Activated CD8-positive, alpha-beta memory T cell treated with anti-CD3 and anti-CD28 coated beads, Interleukin-2, amount 50 U/mL, for 4 hours (primary cell): ENCODE measurements around the gene GDPD3.

ENCODE experiments used
- DNase-seq: peaks from one replicate; pipeline ENCODE4 v3.0.0-alpha.2; 2020

The GDPD3 gene

GRCh38 chr16:30094541-30095165 is 18.7 kb downstream of the GDPD3 start:
- no peak for DNase-seq

- DNase-seq = peak; percentile 52
Observed at GRCh38 chr16:30092373-30093010, 20.8 kb downstream of the GDPD3 start.

GRCh38 chr16:30091474-30092372 is 21.6 kb downstream of the GDPD3 start, which contains the start of gene TBX6:
TSS of gene TBX6 (minus strand) at chr16:30091924. CDS start at chr16:30091193, 731 bp downstream.
- DNase-seq = peak; percentile 92

GRCh38 chr16:30090610-30091331 is 22.6 kb downstream of the GDPD3 start:
- no peak for DNase-seq

- DNase-seq = no peak
Observed at GRCh38 chr16:30088832-30089624, 24.3 kb downstream of the GDPD3 start.

- DNase-seq = no peak
Observed at GRCh38 chr16:30088237-30088831, 25.0 kb downstream of the GDPD3 start.

GRCh38 chr16:30087181-30087898 is 26.0 kb downstream of the GDPD3 start:
- DNase-seq = no peak

- no peak for DNase-seq
Observed at GRCh38 chr16:30086291-30087140, 26.8 kb downstream of the GDPD3 start.

GRCh38 chr16:30085820-30086219 is 27.5 kb downstream of the GDPD3 start:
- no peak for DNase-seq

- DNase-seq = no peak
Observed at GRCh38 chr16:30085247-30085646, 28.1 kb downstream of the GDPD3 start.

- DNase-seq = no peak
Observed at GRCh38 chr16:30084816-30085159, 28.5 kb downstream of the GDPD3 start.

GRCh38 chr16:30084096-30084815 is 29.1 kb downstream of the GDPD3 start:
- DNase-seq = no peak

- DNase-seq = no peak
Observed at GRCh38 chr16:30083216-30084055, 29.9 kb downstream of the GDPD3 start.

- DNase-seq = no peak
Observed at GRCh38 chr16:30082545-30083090, 30.7 kb downstream of the GDPD3 start.

- no peak for DNase-seq
Observed at GRCh38 chr16:30079480-30079879, 33.9 kb downstream of the GDPD3 start.

GRCh38 chr16:30078744-30079143 is 34.6 kb downstream of the GDPD3 start:
- no peak for DNase-seq

GRCh38 chr16:30077656-30078055 is 35.7 kb downstream of the GDPD3 start:
- no peak for DNase-seq

GRCh38 chr16:30076276-30076791 is 37.0 kb downstream of the GDPD3 start:
- no peak for DNase-seq
